HL-60/S4 treated with retinoic acid at 250 ng/mL for 4 days and 3 days (cell line): ENCODE results near the gene SLC26A8.
"Not testable (repeated sequence)": the region's sequence is repeated elsewhere in the genome, so short reads cannot be mapped to it uniquely, and the experiment has no call there.

Experiments
- in situ Hi-C: fragments of 300-500 bp; cut with MboI; formaldehyde crosslinking; loops from 2 replicates; pipeline ENCODE4 v1.7.0; 2022; ENCODE audit warnings: low sequenced_read_pairs

The SLC26A8 gene

GRCh38 chr6:36052097-36052496 is 27.7 kb upstream of the SLC26A8 start:
- in situ Hi-C loops = no loop called here

DNA sequence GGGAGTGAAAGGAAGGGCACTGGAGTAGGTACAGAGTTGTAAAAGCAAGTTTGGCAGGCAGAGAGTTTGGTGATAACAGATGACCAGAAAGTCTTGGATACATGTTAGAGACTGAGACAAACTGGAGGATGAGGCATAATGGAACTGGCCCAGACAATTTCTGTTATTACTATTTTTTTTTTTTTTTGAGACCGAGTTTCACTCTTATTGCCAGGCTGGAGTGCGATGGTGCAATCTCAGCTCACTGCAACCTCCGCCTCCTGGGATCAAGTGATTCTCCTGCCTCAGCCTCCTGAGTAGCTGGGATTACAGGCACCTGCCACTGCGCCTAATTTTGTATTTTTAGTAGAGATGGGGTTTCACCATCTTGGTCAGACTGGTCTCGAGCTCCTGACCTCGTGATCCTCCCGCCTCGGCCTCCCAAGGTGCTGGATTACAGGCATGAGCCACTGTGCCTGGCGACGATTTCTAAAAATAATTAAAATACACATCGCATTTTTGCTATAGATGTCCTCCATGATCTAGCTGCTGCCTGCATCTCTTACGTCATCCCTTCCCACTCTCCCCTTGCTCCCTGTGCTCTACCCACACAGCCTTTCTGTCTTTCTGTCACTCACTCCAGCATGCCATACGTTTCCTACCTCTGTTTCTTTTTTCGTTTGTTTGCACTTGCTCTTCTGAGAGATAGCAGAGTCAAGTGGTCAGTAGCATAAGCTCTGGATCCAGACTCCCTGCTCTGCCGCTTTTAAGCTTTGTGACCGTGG is 26.7 kb upstream of the SLC26A8 start:
- in situ Hi-C loops = no loop called here

- in situ Hi-C loops = no loop called here
Measured at GRCh38 chr6:36050305-36050704, 25.9 kb upstream of the SLC26A8 start.

DNA sequence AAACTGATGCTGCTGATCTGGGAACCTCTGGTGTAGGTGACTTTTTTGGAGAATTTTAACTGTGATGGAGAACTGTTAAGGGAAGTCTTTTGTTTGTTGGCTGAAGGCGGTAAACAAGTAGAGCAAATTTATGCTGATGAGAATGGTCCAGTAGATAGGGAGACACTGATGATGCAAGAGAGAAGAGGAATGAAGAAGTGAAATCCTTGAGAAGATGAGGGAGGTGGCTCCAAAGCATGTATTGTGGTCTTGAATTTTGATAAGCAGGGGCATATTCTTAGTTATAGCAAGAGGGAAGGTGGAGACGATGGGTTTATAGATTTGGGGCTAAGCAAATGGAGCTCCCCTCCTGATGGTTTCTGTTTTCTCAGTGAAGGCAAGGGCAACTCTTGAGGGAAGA is 25.1 kb upstream of the SLC26A8 start:
- in situ Hi-C loops = no loop called here

DNA sequence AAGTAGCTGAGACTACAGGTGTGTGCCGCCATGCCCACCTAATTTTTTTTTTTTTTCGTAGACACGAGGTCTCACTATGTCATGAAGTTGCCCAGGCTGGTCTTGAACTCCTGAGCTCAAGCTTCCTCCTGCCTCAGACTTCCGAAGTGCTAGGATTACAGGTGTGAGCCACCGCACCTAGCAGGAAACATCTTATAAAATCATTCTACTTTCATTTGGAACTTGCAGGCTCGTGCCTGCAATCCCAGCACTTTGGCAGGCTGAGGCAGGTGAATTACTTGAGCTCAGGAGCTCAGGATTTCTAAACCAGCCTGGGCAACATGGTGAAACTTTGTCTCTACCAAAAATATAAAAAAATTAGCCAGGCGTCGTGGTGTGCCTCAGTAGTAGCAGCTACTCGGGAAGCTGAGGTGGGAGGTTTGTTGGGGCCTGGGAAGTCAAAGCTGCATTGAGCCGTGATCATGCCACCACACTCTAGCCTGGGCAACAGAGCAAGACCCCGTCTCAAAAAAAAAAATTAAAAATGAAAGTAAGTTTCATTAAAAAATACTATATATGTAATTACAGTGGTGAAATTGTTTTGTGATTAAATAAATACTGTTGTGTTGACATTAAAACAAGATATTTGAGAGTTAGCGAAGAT is 18.3 kb upstream of the SLC26A8 start:
- in situ Hi-C loops = no loop called here

DNA sequence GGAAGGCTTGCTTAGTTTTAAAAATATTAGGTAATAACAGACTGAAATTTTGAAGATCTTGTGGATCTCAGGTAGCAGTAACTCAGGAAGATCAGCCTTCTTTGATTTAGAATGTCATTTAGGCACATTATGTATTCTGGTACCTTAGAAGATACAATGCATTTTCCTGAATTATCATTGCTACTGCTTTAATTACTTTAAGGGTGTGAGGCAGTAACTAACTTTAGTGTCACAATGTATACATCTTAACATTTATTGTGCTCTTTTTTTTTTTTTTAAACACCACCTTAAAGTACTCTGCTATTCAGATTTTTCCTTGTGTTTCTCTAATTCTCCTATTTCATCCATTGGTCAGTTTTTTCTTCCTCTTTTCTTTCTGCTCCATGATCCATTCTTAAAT is 16.5 kb upstream of the SLC26A8 start:
- in situ Hi-C loops = no loop called here

GRCh38 chr6:36039112-36039511 is 14.7 kb upstream of the SLC26A8 start:
- in situ Hi-C loops = no loop called here

DNA sequence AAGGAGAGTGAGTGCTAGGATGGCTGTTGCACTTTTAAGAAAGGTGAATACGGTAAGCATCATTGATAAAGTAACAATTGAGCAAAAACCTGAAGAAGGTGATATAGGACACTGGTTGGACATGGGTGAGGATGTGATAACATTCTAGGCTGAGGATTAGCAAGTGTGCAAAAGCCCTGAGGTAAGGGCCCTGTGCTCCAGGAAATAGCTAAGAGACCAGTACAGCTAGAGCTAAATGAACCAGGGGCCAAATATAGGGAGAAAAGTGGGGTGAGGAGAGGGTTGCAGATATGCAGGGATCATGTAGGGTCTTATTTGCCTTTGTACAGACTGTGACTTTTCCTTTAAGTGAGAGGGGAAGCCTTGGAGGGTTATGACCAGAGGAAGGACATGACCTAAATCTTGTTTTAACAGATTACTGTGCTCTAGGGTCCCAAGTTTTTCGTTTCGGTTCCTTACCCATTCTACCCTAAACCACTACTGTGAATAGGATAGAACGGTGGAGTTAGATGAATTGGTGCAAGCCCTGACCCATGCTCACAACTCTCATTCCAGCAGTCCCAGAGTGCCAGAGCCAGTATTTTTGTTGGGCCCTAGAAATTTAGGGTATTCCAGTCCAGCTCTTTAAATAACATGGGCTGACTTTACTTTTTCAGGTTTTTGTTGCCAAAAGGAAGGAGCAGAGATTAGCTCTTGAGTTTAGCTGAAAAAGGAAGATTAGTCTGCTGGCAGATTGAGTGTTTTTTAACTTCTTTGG is 13.9 kb upstream of the SLC26A8 start:
- in situ Hi-C loops = no loop called here

- in situ Hi-C loops = no loop called here
Measured at GRCh38 chr6:36035225-36035624, 10.8 kb upstream of the SLC26A8 start.

DNA sequence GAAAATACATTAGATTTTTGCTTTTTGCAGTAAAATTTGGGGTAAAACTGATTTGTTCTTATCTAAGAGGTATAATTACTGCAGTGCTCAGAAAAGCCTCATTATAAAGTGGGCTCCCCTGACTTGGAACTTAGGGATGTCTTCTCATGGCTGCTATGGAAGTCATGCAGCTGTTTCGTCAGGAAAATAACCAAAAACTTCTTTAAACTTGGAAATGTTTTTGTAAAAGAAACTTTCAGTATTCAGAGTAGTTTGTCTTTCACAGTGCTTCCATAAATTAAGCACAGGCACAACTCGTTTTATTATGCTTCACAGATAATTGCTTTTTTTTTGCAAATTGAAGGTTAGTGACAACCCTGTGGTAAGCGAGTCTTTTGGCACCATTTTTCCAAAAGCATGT is 10.0 kb upstream of the SLC26A8 start:
- in situ Hi-C loops = no loop called here

DNA sequence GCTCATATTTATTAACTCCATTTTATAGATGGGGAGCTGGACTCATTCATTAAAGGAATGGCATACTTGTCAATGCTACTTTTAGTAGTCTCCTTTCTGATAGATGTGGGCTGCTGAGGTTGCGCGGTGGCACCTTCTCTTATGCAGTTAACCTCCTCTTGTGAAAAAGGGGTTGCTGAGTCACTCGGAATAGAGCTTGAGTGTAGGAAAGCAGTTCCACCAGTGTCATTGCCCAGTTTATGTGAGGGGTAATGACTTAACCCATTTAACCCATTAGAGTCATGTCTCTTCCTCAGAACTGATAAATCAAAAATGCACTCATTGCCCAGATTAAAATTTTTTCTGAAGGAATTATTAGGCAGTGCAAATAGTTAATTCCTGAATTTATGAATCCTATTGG is 9.5 kb upstream of the SLC26A8 start:
- in situ Hi-C loops = no loop called here

GRCh38 chr6:36033144-36033543 is 8.7 kb upstream of the SLC26A8 start:
- in situ Hi-C loops = not testable (repeated sequence)

DNA sequence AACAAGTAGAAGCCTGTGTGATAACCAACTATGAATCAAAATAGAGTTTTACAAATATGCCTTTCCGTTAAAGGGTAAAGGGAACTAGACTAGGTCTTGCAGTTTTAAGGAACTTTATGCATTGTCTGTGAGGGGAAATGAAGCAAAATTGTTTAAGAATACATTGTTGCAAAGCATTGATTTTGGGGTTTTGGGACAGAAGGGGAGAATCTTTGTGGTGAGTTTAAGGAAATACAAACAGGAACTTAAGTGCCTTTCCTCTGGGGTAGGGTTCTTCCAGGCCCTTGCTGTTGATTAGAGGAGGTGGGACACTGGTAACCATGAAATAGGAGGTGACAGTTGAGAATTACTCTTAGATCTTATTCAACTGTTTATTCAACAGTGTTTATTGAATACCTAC is 7.8 kb upstream of the SLC26A8 start:
- in situ Hi-C loops = no loop called here

- in situ Hi-C loops = no loop called here
Measured at GRCh38 chr6:36029464-36029863, 5.0 kb upstream of the SLC26A8 start.

- in situ Hi-C loops = no loop called here
Measured at GRCh38 chr6:36028877-36029324, 4.5 kb upstream of the SLC26A8 start.

DNA sequence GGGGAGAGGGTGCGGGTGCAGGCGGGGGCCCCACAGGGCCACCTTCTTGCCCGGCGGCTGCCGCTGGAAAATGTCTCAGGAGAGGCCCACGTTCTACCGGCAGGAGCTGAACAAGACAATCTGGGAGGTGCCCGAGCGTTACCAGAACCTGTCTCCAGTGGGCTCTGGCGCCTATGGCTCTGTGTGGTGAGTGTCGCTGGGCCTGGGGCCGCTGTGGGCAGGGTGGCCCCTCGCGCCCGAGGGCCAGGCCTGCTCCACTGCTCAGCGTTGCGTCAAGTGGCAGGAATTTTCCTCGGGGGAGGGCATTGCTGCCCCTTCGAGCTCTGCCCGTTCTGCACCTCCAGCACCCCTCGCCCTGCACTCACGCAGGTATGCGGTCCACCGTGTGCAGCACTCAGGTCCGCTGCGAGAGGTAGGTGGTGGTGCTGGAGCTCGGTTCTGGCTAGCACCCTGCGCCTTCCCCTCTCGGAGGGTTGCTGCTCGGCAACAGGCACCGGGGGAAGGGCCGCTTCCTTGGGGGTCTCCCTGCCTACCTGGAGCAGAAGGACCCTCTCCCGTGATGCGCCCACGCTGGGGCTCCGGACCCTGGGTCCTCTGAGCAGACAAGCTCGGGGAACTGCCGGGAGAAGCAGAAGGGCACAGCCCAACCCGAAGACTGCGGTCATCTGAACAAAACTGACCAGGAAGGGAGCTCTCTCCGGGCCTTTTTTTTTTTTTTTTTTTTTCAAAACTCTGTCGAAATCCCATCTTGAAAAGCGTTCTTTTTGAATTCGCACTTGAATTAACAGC is 3.8 kb upstream of the SLC26A8 start:
- in situ Hi-C loops = no loop called here

- in situ Hi-C loops = no loop called here
Measured at GRCh38 chr6:36027501-36028087, 3.2 kb upstream of the SLC26A8 start, which contains the start of gene MAPK14. Gene MAPK14 (plus strand): TSS chr6:36027808. CDS start chr6:36028158, 350 bp downstream.

- in situ Hi-C loops = no loop called here
Measured at GRCh38 chr6:36025932-36026327, 1.5 kb upstream of the SLC26A8 start.

DNA sequence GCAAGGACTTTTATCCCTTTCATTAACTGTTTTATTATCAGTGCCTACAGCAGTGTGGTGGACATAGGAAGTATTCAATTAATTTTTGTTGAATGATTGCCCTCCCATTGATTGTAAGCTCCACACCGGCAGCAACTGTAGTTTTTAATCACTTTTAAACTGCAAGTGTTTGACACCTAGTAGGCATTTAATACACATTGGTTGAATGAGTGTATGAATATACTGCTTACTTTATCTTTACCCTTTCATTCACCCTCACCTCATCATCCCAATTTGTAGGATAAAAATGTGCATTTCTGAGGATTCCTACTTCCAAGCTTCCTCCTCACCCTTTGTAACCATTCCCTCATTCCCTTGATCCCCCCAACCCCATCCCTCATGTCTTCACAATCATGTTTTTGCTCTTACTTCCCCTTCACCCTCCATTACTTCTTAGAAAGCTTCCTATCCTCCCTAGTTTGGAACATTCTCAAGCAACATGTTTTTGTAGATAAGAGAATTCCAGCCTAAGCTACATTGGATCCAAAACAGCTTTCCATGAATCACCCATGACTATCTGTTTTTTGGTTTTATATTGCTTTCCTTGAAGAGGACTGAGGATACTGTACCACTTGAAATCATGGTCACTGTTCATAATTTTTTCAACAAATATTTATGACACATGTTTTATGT is 955 bp upstream of the SLC26A8 start:
- in situ Hi-C loops = no loop called here

DNA sequence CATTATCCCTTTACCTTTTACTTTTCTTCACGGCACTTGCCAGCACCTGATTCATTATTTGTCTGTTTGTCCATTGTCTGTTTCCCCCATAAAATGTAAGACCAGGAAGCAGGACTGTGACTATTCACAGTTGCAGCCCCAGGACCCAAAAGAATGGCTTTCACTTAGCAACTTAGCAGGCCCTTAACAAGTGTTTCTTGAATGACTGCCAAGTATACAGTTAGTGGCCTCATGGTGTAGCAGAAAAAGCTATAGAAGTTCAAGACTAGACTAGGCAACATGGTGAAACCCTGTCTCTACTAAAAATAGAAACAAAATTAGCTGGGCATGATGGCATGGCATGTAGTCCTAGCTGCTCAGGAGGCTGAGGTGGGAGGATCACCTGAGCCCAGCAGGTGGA is 4.3 kb downstream of the SLC26A8 start:
- in situ Hi-C loops = no loop called here
